Heart right ventricle (tissue), 12 donors: ENCODE data around the gene TMCC3. TPM values are rescaled to one million over a fixed set of nuclear protein-coding genes. Genes with fewer than 3 reads are reported as not detected.

Source experiments
- microRNA-seq, 2 donors: library from miRNA; unstranded; fragments of <30 nt; microRNA quantifications; one replicate each; pipeline ENCODE4 v1.2.0, GENCODE V29; 2021
- polyA plus RNA-seq, 2 donors: library from polyadenylated mRNA; stranded (reverse); fragments of 200-250 nt; gene quantifications; one replicate each; pipeline ENCODE4 v1.2.3, GENCODE V29; 2013
- total RNA-seq, 10 donors: library from RNA; stranded (reverse); fragmentation: NEBNext Ultra II Directional in 3 of 10; extraction: Animal tissue kit (Norgen Biotek cat#: 25700) in 3 of 10; gene quantifications; one replicate each; pipeline versions ENCODE4 v1.2.1 to v1.2.4, GENCODE V29; 2021 to 2023
- donor health status: ischemic (EF 13 %, LVEDD 7.1; RV severe dilation, severe dysfunction).
- donor health status: healthy with polysubstance abuse.
- donor health status: DM: no; HTN: yes; CAD: no.
- donor health status: DM: no; HTN: no; CAD: no.
- donor health status: ischemic (EF 25% LVEDD 6.9; RV normal size, moderate dysfunction).
- donor health status: ischemic (EF 25% LVEDD 5.7; RV mildly dilated, moderate dysfunction).
- donor health status: healthy.
- donor health status: nonischemic (EF 11% LVEDD 7.7; RV severe dilation, severe dysfunction).
- donor health status: DM: yes; HTN: yes; CAD: no.
- donor health status: PGD.
- donor health status: ischemic (EF 29% LVEDD 5.4; RV normal size, mild dysfunction).
- donor health status: nonischemic (EF 23%, LVEDD 6.1; RV moderate dilation, normal function).

The TMCC3 gene
- total and polyA plus RNA-seq, 12 donors, result 0.88 to 7.3 (median 3.0) TPM

Small RNA genes lying within 50 kb of the gene (microRNA-seq; reads per million reads assigned to microRNA genes)
- 0 reads per million in 2 donors for gene MIR5700

Other genes starting within 250 kb of the TMCC3 start
- 10 to 100 TPM in 5 of 10 donors, 1 to 10 TPM in 5; 7.0 to 18.2 (median 10.2) TPM for gene CEP83, start 190.7 kb downstream of the TMCC3 start, total RNA-seq
- 10 to 100 TPM in 1 of 2 donors, 1 to 10 TPM in 1; 4.2 to 20.5 TPM for gene CEP83, start 190.7 kb downstream of the TMCC3 start, polyA plus RNA-seq